HG02884 (cell line): Measurements from ENCODE around the gene LCNL1.

Experiments
- ATAC-seq: cut with Tn5 transposase; IDR thresholded peaks from one replicate; pipeline ENCODE4 v1.9.1; 2021; ENCODE audit warnings: mild to moderate bottlenecking, moderate library complexity; ENCODE audit not compliant: unreplicated experiment

The LCNL1 gene

DNA sequence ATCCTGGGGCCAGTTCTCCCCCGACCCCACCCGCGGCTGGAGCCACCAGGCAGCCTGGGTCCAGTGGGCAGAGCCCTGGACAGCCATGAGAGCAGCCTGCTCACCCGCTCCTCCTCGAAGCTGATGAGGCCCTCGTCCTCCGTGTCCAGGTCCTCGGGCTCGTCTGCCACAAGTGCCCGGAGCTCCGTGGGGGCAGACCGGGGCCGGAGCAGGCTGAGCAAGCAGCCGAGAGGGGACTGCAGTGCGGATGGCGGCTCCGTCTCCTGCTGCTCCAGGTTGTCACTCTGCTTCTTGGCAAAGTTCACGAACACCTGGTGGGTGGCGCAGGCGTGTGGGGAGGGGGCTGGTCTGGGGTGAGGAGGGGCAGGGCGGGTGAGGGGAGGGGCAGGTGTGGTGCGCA, 25.5 kb downstream of the LCNL1 start:
- ATAC-seq, result no peak

DNA sequence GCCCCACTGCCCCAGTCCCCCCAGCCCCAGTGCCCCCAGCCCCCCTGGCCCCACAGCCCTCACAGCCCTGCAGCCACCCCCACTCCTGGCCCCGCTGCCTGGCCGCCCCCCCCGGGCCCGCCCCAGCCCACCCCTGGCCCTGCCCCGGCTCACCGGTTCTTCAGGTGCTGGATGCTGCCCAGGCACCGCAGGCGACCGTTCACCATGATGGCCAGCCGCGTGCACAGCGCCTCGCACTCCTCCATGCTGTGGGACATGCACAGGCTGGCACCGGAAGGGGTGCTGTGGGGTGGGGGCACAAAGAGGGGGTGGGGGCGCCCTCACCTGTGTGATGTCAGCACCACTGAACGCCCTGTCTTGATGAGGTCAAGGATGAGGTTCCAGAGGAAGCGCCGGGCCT, 26.4 kb downstream of the LCNL1 start:
- no peak for ATAC-seq

- no peak for ATAC-seq
Measured at GRCh38 chr9:137009938-137010732, 27.3 kb downstream of the LCNL1 start.

- no peak for ATAC-seq
Measured at GRCh38 chr9:137011156-137011555, 28.4 kb downstream of the LCNL1 start.

- ATAC-seq, result no peak
Measured at GRCh38 chr9:137011907-137012675, 29.3 kb downstream of the LCNL1 start.

GRCh38 chr9:137012694-137013570, 30.1 kb downstream of the LCNL1 start:
- no peak for ATAC-seq

GRCh38 chr9:137013571-137013940, 30.8 kb downstream of the LCNL1 start:
- ATAC-seq, result no peak

DNA sequence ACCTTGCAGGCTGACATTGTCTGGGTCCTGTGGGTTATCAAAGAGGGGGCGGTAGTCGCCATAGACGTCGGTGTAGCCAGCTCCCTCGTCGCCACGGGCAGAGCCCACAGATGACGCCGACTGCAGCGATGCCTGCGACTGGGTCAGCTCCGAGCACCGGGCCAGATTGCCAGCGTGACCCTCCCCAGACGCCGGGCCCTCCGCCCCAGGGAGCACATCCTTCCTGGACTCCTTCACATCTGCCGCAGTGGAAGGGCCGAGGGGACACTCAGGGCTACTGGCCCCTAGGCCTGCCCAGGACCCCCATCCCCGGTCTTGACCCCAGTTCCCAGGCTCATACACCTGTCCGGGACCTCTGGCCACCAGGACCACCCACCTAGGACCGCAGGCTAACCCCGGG, 31.4 kb downstream of the LCNL1 start:
- no peak for ATAC-seq

GRCh38 chr9:137014776-137015539, 32.2 kb downstream of the LCNL1 start:
- ATAC-seq, result no peak

DNA sequence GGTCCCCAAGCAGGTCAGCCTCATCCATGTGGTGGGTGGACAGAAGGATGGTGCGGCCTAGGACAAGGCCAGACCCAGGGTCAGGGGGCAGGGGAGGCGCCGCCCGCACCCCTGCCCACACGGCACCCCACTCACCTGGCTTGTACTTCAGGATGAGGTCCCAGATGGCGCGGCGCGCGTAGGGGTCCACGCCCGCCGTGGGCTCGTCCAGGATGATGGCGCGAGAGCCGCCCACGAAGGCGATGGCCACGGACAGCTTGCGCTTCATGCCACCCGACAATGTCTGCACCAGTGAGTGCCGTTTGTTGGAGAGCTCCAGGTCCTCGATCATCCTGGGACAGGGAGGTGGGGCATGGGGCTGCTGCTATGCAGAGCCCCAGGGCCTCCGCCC, 32.7 kb downstream of the LCNL1 start:
- no peak for ATAC-seq

DNA sequence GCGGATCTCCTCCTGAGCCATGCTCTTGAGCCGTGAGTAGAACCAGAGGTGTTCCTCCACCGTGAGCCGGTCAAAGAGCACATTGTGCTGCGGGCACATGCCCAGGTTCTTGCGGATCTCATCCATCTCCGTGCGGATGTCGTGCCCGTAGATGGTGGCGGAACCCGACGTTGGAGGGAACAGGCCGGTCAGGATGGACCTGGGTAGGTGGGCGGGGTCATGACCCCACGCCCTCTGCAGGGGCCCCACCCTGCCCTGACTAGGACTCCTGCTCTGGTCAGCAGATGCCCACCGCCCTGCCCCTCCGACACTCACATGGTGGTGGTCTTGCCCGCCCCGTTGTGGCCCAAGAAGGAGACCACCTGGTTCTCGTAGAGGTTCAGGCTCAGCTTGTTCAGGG, 33.2 kb downstream of the LCNL1 start:
- ATAC-seq, result no peak

GRCh38 chr9:137016436-137016835, 33.6 kb downstream of the LCNL1 start:
- no peak for ATAC-seq

- ATAC-seq, result no peak
Measured at GRCh38 chr9:137017071-137017470, 34.3 kb downstream of the LCNL1 start.

GRCh38 chr9:137017791-137018497, 35.2 kb downstream of the LCNL1 start:
- no peak for ATAC-seq

GRCh38 chr9:137018761-137019559, 36.2 kb downstream of the LCNL1 start:
- no peak for ATAC-seq

DNA sequence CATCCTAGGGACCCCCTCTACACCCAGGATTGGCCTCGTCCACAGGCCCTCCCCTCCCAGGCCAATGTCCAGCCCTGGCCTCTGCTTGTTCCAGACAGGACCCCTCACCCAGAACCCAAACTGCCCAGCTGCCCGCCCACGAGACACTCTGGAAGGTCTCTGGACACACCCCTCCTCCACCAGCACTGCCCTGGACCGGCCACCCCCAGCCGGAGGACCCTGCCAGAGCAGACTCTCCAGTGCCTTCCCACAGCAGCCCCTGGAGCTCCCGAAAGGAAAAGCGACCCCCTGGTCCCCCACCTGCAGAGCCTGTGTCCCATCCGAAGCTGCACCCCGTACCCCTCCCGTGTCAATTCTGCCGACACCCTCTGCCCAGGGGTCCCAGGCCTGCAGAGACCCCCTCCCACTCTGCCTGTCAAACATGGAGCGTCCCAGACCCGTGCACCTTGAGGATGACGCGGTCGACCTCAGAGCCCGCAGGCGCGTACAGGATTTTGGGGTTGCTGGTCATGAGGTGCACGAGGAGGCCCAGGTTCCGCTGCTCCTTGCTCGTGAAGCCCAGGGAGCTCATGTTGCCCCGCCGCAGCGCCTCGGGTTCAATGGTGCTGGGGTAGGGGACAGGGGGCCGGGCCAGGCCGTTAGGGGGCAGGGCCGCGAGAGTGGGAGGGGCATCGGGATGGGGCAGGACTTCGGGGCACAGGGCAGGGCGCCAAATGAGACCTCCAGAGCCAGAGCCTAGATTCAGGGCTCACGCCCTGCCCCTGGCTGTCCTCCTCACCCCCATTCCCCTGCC, 37.3 kb downstream of the LCNL1 start:
- ATAC-seq, result no peak

DNA sequence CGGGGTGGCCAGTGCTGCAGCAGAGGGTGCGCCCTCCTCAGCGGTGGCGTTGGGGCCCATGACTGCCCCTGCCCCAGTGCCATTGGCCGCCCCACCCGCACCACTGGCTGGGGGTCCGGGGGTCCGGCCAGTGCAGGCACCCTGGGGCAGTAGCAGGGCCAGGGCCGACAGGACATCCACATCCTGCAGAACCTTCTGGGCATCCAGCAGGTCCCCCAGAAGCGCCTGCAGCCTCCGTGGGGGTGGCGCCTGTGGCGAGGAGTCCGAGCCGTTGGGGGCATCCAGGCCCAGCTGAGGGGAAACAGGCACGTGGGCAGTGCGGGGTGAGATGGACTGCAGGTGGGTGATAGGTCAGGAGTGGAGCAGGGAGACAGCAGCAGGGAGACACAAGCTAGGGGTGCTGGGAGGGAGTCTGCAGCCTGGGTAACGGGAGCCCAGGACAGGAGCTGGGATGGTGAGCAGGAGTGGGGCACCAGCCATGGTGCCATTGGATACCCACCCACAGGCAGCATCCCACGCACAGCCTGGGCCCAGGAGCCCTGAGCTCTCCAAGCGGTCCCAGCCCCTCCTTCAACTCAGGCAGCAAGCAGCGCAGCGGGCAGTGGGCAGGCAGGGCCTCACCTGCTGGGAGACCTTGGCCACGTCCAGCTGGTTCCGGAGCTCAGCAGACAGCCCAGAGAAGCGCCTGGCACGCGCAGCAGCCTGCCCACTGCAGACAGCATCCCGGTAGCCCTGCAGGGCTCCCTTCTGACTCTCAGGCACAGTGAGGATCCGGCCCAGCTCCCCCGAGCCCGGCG, 38.2 kb downstream of the LCNL1 start:
- ATAC-seq, result no peak

GRCh38 chr9:137021568-137021978, 38.8 kb downstream of the LCNL1 start:
- ATAC-seq, result no peak
